Astrocyte (in vitro differentiated cells and primary cell): Measurements from ENCODE around the gene AFG1L. TPM values are rescaled to one million over a fixed set of nuclear protein-coding genes. Genes with fewer than 3 reads are reported as not detected.

ENCODE experiments used
- DNase-seq: peaks from one replicate; pipeline ENCODE4 v3.0.0-alpha.2; 2010; ENCODE audit warnings: low read depth
- FAIRE-seq: peaks from 2 replicates; lab custom pipeline; 2011; peaks lifted over from hg19 to GRCh38; lab: Jason Lieb, UNC
- H2AFZ ChIP-seq: 2 replicates; pipeline ENCODE4 v1.6.0; 2012; ENCODE audit warnings: low read depth, low read length, inconsistent platforms
- H3K27ac ChIP-seq: 2 replicates; pipeline ENCODE4 v1.5.1; 2011; ENCODE audit warnings: low read depth, low read length, inconsistent platforms
- H3K27me3 ChIP-seq: 2 replicates; pipeline ENCODE4 v1.6.0; 2011; ENCODE audit warnings: low read length, inconsistent platforms; ENCODE audit not compliant: insufficient read depth
- H3K36me3 ChIP-seq: 2 replicates; pipeline ENCODE4 v1.5.1; 2011; ENCODE audit warnings: low read length, inconsistent platforms; ENCODE audit not compliant: insufficient read depth
- H3K4me1 ChIP-seq: 2 replicates; pipeline ENCODE4 v1.5.1; 2011; ENCODE audit warnings: low read length, inconsistent platforms; ENCODE audit not compliant: insufficient read depth
- H3K4me2 ChIP-seq: 2 replicates; pipeline ENCODE4 v1.6.0; 2012; ENCODE audit warnings: low read length, inconsistent platforms
- H3K4me3 ChIP-seq: 2 replicates; pipeline ENCODE4 v1.5.1; 2011; ENCODE audit warnings: low read depth, mild to moderate bottlenecking, low read length, inconsistent platforms; ENCODE audit not compliant: insufficient read depth
- H3K79me2 ChIP-seq: 2 replicates; pipeline ENCODE4 v1.6.0; 2012; ENCODE audit warnings: mild to moderate bottlenecking, low read length, inconsistent platforms; ENCODE audit not compliant: insufficient read depth
- H3K9ac ChIP-seq: 2 replicates; pipeline ENCODE4 v1.6.0; 2012; ENCODE audit warnings: mild to moderate bottlenecking, low read length, inconsistent platforms
- H3K9me3 ChIP-seq: 2 replicates; pipeline ENCODE4 v1.5.1; 2012; ENCODE audit warnings: low read depth, mild to moderate bottlenecking, low read length, inconsistent platforms; ENCODE audit not compliant: insufficient read depth
- H4K20me1 ChIP-seq: 2 replicates; pipeline ENCODE4 v1.6.0; 2012; ENCODE audit warnings: low read length, inconsistent platforms; ENCODE audit not compliant: insufficient read depth
- H3K27ac Mint-ChIP-seq: one replicate; pipeline ENCODE4 v1.8.0; 2021; ENCODE audit warnings: mild to moderate bottlenecking, mixed read lengths; ENCODE audit not compliant: unreplicated experiment
- H3K27me3 Mint-ChIP-seq: one replicate; pipeline ENCODE4 v1.8.0; 2021; ENCODE audit warnings: low read depth, mixed read lengths; ENCODE audit not compliant: unreplicated experiment
- H3K36me3 Mint-ChIP-seq: one replicate; pipeline ENCODE4 v1.8.0; 2021; ENCODE audit warnings: low read depth, mixed read lengths; ENCODE audit not compliant: unreplicated experiment
- H3K4me1 Mint-ChIP-seq: one replicate; pipeline ENCODE4 v1.8.0; 2021; ENCODE audit warnings: low read depth, mixed read lengths; ENCODE audit not compliant: unreplicated experiment
- H3K4me3 Mint-ChIP-seq: one replicate; pipeline ENCODE4 v1.8.0; 2021; ENCODE audit warnings: mild to moderate bottlenecking, moderate library complexity, mixed read lengths; ENCODE audit not compliant: unreplicated experiment
- H3K9me3 Mint-ChIP-seq: one replicate; pipeline ENCODE4 v1.8.0; 2021; ENCODE audit warnings: mild to moderate bottlenecking, mixed read lengths; ENCODE audit not compliant: unreplicated experiment
- EZH2 ChIP-seq: IDR thresholded peaks from 2 replicates; pipeline ENCODE4 v1.6.1; 2012; ENCODE audit warnings: mild to moderate bottlenecking, low read length, inconsistent platforms; ENCODE audit not compliant: insufficient read depth
- total RNA-seq: library from RNA; stranded (reverse); gene quantifications from 2 replicates; pipeline ENCODE4 v1.2.1, GENCODE V29; 2021
- TF ChIP-seq, protein P1 (sequence below): IDR thresholded peaks from 2 replicates; pipeline ENCODE4 v1.5.1; 2011; ENCODE audit warnings: low read depth, mild to moderate bottlenecking, inconsistent platforms, low read length, moderate library complexity; ENCODE audit not compliant: insufficient read depth

AFG1L gene
- total RNA-seq, 1 donor from 2014 or later = 7.9 TPM

DNA sequence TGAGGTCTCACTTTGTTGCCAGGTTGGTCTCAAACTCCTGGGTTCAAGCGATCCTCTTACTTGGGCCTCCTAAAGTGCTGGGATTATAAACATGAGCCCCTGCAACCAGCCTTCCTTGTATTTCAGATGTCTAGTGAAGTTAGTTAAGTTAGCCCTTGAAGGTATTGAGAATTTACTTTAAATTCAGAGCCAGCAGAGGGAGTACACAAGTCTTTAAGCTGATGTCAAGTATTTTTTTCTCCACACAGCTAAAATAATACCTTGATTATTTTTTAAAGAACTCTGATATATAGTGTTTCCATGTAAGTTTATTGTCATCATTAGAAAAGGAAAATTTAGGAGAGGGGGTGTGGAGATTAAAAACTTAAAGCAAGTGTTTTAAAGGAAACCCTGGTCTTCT is 275.7 kb downstream of the AFG1L start:
- H3K27ac ChIP-seq = no peak overlapping the region
- peaks cover 19% of the 10 kb centered on the region for H3K36me3 Mint-ChIP-seq
- peaks cover 91% of the 10 kb centered on the region for H3K79me2 ChIP-seq
- H3K4me3 ChIP-seq = no peak overlapping the region
- H3K27me3 Mint-ChIP-seq = no peaks in the 10 kb centered on the region
- H3K4me1 ChIP-seq = peaks cover 10% of the 10 kb centered on the region
- no peaks in the 10 kb centered on the region for H3K9me3 ChIP-seq
- no peak overlapping the region for H3K4me3 Mint-ChIP-seq
- H3K9me3 Mint-ChIP-seq = no peaks in the 10 kb centered on the region
- H3K4me1 Mint-ChIP-seq = peaks cover 14% of the 10 kb centered on the region
- no peak overlapping the region for H3K27ac Mint-ChIP-seq
- no peak overlapping the region for H3K9ac ChIP-seq
- H2AFZ ChIP-seq = no peak overlapping the region
- FAIRE-seq (no peak), DNase-seq (no peak)
- H3K27me3 ChIP-seq = no peaks in the 10 kb centered on the region
- H3K4me2 ChIP-seq = no peak overlapping the region
- no peak for TF ChIP-seq EZH2
- TF ChIP-seq, protein P1, sequence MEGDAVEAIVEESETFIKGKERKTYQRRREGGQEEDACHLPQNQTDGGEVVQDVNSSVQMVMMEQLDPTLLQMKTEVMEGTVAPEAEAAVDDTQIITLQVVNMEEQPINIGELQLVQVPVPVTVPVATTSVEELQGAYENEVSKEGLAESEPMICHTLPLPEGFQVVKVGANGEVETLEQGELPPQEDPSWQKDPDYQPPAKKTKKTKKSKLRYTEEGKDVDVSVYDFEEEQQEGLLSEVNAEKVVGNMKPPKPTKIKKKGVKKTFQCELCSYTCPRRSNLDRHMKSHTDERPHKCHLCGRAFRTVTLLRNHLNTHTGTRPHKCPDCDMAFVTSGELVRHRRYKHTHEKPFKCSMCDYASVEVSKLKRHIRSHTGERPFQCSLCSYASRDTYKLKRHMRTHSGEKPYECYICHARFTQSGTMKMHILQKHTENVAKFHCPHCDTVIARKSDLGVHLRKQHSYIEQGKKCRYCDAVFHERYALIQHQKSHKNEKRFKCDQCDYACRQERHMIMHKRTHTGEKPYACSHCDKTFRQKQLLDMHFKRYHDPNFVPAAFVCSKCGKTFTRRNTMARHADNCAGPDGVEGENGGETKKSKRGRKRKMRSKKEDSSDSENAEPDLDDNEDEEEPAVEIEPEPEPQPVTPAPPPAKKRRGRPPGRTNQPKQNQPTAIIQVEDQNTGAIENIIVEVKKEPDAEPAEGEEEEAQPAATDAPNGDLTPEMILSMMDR = no peak
- peaks cover 14% of the 10 kb centered on the region for H3K36me3 ChIP-seq
- peaks cover 57% of the 10 kb centered on the region for H4K20me1 ChIP-seq

DNA sequence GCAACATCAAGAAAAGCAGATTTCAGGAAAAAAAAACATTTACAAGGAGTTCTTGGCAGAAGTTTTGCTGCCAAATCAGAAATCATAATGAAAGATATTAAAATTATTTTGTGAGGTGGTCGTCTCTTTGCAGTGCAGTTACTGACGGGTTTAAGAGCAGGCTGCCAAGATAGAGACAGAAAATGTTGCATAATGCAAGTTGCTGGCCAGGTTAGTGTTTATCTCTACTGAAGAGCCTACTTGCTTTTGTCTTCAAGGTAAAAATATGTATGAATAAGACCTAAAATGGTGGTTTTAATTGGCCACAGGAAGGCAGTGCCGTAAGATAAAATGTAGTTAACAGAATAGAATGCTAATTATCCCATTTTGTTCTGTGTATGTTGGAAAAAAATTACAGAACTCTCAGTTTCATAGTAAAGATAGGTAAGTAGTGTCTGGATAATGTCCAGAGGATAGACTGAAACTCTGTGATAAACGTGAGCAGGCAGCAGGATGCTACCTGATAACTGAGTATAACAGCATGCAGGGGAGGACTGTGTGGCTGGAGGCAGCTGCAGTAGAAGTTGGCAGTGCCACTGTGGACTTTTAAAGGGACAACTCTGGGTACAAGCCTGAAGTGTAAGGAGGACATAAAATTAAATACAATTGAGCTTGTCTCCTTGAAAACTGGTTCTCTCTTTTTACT is 279.7 kb downstream of the AFG1L start:
- no peaks in the 10 kb centered on the region for H3K27me3 Mint-ChIP-seq
- no peak overlapping the region for H3K9ac ChIP-seq
- H3K27ac Mint-ChIP-seq = no peak overlapping the region
- H3K9me3 Mint-ChIP-seq = no peaks in the 10 kb centered on the region
- no peak overlapping the region for H2AFZ ChIP-seq
- H3K79me2 ChIP-seq = peaks cover 91% of the 10 kb centered on the region
- no peaks in the 10 kb centered on the region for H3K27me3 ChIP-seq
- peaks cover 68% of the 10 kb centered on the region for H4K20me1 ChIP-seq
- FAIRE-seq (no peak), DNase-seq (no peak)
- no peaks in the 10 kb centered on the region for H3K9me3 ChIP-seq
- H3K4me1 Mint-ChIP-seq = peaks cover 29% of the 10 kb centered on the region
- H3K36me3 Mint-ChIP-seq = peaks cover 18% of the 10 kb centered on the region
- no peak overlapping the region for H3K4me3 ChIP-seq
- peaks cover 5% of the 10 kb centered on the region for H3K36me3 ChIP-seq
- no peak overlapping the region for H3K4me3 Mint-ChIP-seq
- peaks cover 11% of the 10 kb centered on the region for H3K4me1 ChIP-seq
- H3K4me2 ChIP-seq = no peak overlapping the region
- no peak overlapping the region for H3K27ac ChIP-seq
- no peak for TF ChIP-seq EZH2

Other genes starting within 250 kb of the AFG1L start
- gene OSTM1, start 220.3 kb upstream of the AFG1L start, total RNA-seq = 58.3 and 72.8 TPM in 2 replicates
- gene NR2E1, start 129.0 kb upstream of the AFG1L start, total RNA-seq = not detected in 2 replicates
- 154 and 165 TPM in 2 replicates for gene SNX3, start 34.0 kb upstream of the AFG1L start, total RNA-seq